Adipocyte (in vitro differentiated cells): Measurements from ENCODE around the gene SLC37A3.

ENCODE experiments used
- DNase-seq: peaks from one replicate; pipeline ENCODE4 v3.0.0-alpha.2; 2015; ENCODE audit warnings: low read depth
- H3K27me3 ChIP-seq: replicated peaks from 2 replicates; pipeline ENCODE4 v1.7.0; 2013; ENCODE audit warnings: mild to moderate bottlenecking, low read length, moderate library complexity; ENCODE audit not compliant: control insufficient read depth, insufficient read depth
- H3K36me3 ChIP-seq: 2 replicates; pipeline ENCODE4 v1.7.0; 2013; ENCODE audit warnings: low read length, mild to moderate bottlenecking, moderate library complexity; ENCODE audit not compliant: control insufficient read depth, insufficient read depth, severe bottlenecking
- H3K4me1 ChIP-seq: 2 replicates; pipeline ENCODE4 v1.7.0; 2013; ENCODE audit warnings: mild to moderate bottlenecking, low read length, moderate library complexity; ENCODE audit not compliant: control insufficient read depth, insufficient read depth
- H3K4me3 ChIP-seq: 2 replicates; pipeline ENCODE4 v1.7.0; 2013; ENCODE audit warnings: mild to moderate bottlenecking, low read length, moderate library complexity
- H3K9ac ChIP-seq: 2 replicates; pipeline ENCODE4 v1.7.0; 2013; ENCODE audit warnings: mild to moderate bottlenecking, low read length, moderate library complexity
- H3K9me3 ChIP-seq: 2 replicates; pipeline ENCODE4 v1.7.0; 2013; ENCODE audit warnings: mild to moderate bottlenecking, low read length, moderate library complexity; ENCODE audit not compliant: control insufficient read depth

SLC37A3 gene

GRCh38 chr7:140397784-140398750, at the start of gene SLC37A3:
SLC37A3 (minus strand) TSS chr7:140398530; CDS start chr7:140382526, 16,004 bp downstream.
- Histone ChIP-seq H3K4me3 (peak within 1 kb of the TSS; percentile 90), H3K4me1 (peaks cover 30% of the 10 kb centered on the region), H3K9ac (peak within 1 kb of the TSS; percentile 89), H3K27me3 (no peaks in the 10 kb centered on the region), H3K9me3 (no peaks in the 10 kb centered on the region), H3K36me3 (no peaks in the 10 kb centered on the region)
- peak; percentile 94 for DNase-seq

- Histone ChIP-seq H3K4me3 (no peak overlapping the region), H3K9ac (no peak overlapping the region), H3K4me1 (no peaks in the 10 kb centered on the region), H3K27me3 (no peaks in the 10 kb centered on the region), H3K36me3 (no peaks in the 10 kb centered on the region), H3K9me3 (no peaks in the 10 kb centered on the region)
- DNase-seq = no peak
Measured at GRCh38 chr7:140447841-140448240, 49.5 kb upstream of the SLC37A3 start.

- H3K4me3 ChIP-seq = no peak overlapping the region
- H3K36me3 ChIP-seq = no peaks in the 10 kb centered on the region
- DNase-seq = no peak
Measured at GRCh38 chr7:140446467-140446866, 48.1 kb upstream of the SLC37A3 start.

GRCh38 chr7:140441519-140441918, 43.2 kb upstream of the SLC37A3 start:
- Histone ChIP-seq H3K9me3 (no peaks in the 10 kb centered on the region), H3K36me3 (no peaks in the 10 kb centered on the region), H3K4me3 (no peak overlapping the region), H3K27me3 (no peaks in the 10 kb centered on the region), H3K9ac (no peak overlapping the region), H3K4me1 (no peaks in the 10 kb centered on the region)
- DNase-seq = no peak

More at GRCh38 chr7:140446467-140446866, 48.1 kb upstream of the SLC37A3 start:
- Histone ChIP-seq H3K4me1 (no peaks in the 10 kb centered on the region), H3K27me3 (no peaks in the 10 kb centered on the region), H3K9me3 (no peaks in the 10 kb centered on the region), H3K9ac (no peak overlapping the region)

GRCh38 chr7:140440593-140440992, 42.3 kb upstream of the SLC37A3 start:
- Histone ChIP-seq H3K4me1 (no peaks in the 10 kb centered on the region), H3K36me3 (no peaks in the 10 kb centered on the region), H3K9me3 (no peaks in the 10 kb centered on the region), H3K4me3 (no peak overlapping the region), H3K9ac (no peak overlapping the region), H3K27me3 (no peaks in the 10 kb centered on the region)
- no peak for DNase-seq

GRCh38 chr7:140439359-140439758, 41.0 kb upstream of the SLC37A3 start:
- Histone ChIP-seq H3K9me3 (no peaks in the 10 kb centered on the region), H3K36me3 (no peaks in the 10 kb centered on the region), H3K4me3 (no peak overlapping the region), H3K4me1 (no peaks in the 10 kb centered on the region), H3K27me3 (no peaks in the 10 kb centered on the region), H3K9ac (no peak overlapping the region)
- DNase-seq = no peak

- H3K36me3 ChIP-seq = no peaks in the 10 kb centered on the region
- no peaks in the 10 kb centered on the region for H3K9me3 ChIP-seq
- H3K4me1 ChIP-seq = no peaks in the 10 kb centered on the region
- no peaks in the 10 kb centered on the region for H3K27me3 ChIP-seq
- no peak overlapping the region for H3K9ac ChIP-seq
- peak overlapping the region; percentile 19 for H3K4me3 ChIP-seq
- no peak for DNase-seq
Measured at GRCh38 chr7:140435252-140435895, 37.0 kb upstream of the SLC37A3 start.

GRCh38 chr7:140433396-140433795, 35.1 kb upstream of the SLC37A3 start:
- H3K9me3 ChIP-seq = no peaks in the 10 kb centered on the region
- peaks cover 6% of the 10 kb centered on the region for H3K27me3 ChIP-seq
- no peaks in the 10 kb centered on the region for H3K4me1 ChIP-seq
- no peak for DNase-seq
- H3K9ac ChIP-seq = no peak overlapping the region
- no peak overlapping the region for H3K4me3 ChIP-seq
- H3K36me3 ChIP-seq = no peaks in the 10 kb centered on the region

GRCh38 chr7:140426130-140426529, 27.8 kb upstream of the SLC37A3 start:
- Histone ChIP-seq H3K9me3 (no peaks in the 10 kb centered on the region), H3K9ac (no peak overlapping the region), H3K36me3 (no peaks in the 10 kb centered on the region), H3K27me3 (peaks cover 6% of the 10 kb centered on the region), H3K4me1 (no peaks in the 10 kb centered on the region), H3K4me3 (no peak overlapping the region)
- DNase-seq = no peak

- H3K4me1 ChIP-seq = no peaks in the 10 kb centered on the region
- H3K36me3 ChIP-seq = no peaks in the 10 kb centered on the region
- no peaks in the 10 kb centered on the region for H3K9me3 ChIP-seq
- H3K27me3 ChIP-seq = peaks cover 6% of the 10 kb centered on the region
- no peak overlapping the region for H3K9ac ChIP-seq
- DNase-seq = no peak
- H3K4me3 ChIP-seq = no peak overlapping the region
Measured at GRCh38 chr7:140425718-140426117, 27.4 kb upstream of the SLC37A3 start.

- no peak for DNase-seq
- Histone ChIP-seq H3K4me1 (no peaks in the 10 kb centered on the region), H3K36me3 (no peaks in the 10 kb centered on the region), H3K9ac (no peak overlapping the region), H3K4me3 (no peak overlapping the region), H3K9me3 (no peaks in the 10 kb centered on the region), H3K27me3 (no peaks in the 10 kb centered on the region)
Measured at GRCh38 chr7:140423501-140423900, 25.2 kb upstream of the SLC37A3 start.
